GM21825 (cell line): Measurements from ENCODE around the gene PLOD1.
"Not testable (repeated sequence)": the region's sequence is repeated elsewhere in the genome, so short reads cannot be mapped to it uniquely, and the experiment has no call there.

Experiments used
- ATAC-seq: cut with Tn5 transposase; IDR thresholded peaks from one replicate; pipeline ENCODE4 v1.9.1; 2021; ENCODE audit warnings: mild to moderate bottlenecking, moderate library complexity; ENCODE audit not compliant: unreplicated experiment

Gene PLOD1

GRCh38 chr1:12003762-12004161, 69.2 kb downstream of the PLOD1 start:
- ATAC-seq: no peak

GRCh38 chr1:12005488-12006166, 71.1 kb downstream of the PLOD1 start:
- no peak for ATAC-seq

GRCh38 chr1:12006167-12006921, 71.8 kb downstream of the PLOD1 start:
- ATAC-seq: no peak

GRCh38 chr1:12007204-12007603, 72.7 kb downstream of the PLOD1 start:
- no peak for ATAC-seq

GRCh38 chr1:12008355-12008754, 73.8 kb downstream of the PLOD1 start:
- ATAC-seq: not testable (repeated sequence)

GRCh38 chr1:12009318-12009947, 74.9 kb downstream of the PLOD1 start:
- no peak for ATAC-seq

- ATAC-seq: no peak
These were observed 76.4 kb downstream of the PLOD1 start for GRCh38 chr1:12010746-12011570.

GRCh38 chr1:12011998-12012397, 77.5 kb downstream of the PLOD1 start:
- no peak for ATAC-seq

GRCh38 chr1:12012560-12013316, 78.2 kb downstream of the PLOD1 start:
- ATAC-seq: no peak

GRCh38 chr1:12014141-12014991, 79.8 kb downstream of the PLOD1 start:
- ATAC-seq: no peak

GRCh38 chr1:12015001-12015491, 80.5 kb downstream of the PLOD1 start:
- no peak for ATAC-seq

GRCh38 chr1:12015499-12015898, 81.0 kb downstream of the PLOD1 start:
- ATAC-seq: no peak

- ATAC-seq: no peak
These were observed 81.7 kb downstream of the PLOD1 start for GRCh38 chr1:12016182-12016581.

- ATAC-seq: no peak
These were observed 85.5 kb downstream of the PLOD1 start for GRCh38 chr1:12019858-12020509.

- ATAC-seq: no peak
These were observed 87.1 kb downstream of the PLOD1 start for GRCh38 chr1:12021616-12022015.

GRCh38 chr1:12022036-12022435, 87.5 kb downstream of the PLOD1 start:
- ATAC-seq: no peak
